GM19438 (cell line): ENCODE data around the gene NXPE3.

Experiments used
- ATAC-seq: cut with Tn5 transposase; IDR thresholded peaks from one replicate; pipeline ENCODE4 v1.9.1; 2021; ENCODE audit warnings: low read depth; ENCODE audit not compliant: unreplicated experiment

The NXPE3 gene

DNA sequence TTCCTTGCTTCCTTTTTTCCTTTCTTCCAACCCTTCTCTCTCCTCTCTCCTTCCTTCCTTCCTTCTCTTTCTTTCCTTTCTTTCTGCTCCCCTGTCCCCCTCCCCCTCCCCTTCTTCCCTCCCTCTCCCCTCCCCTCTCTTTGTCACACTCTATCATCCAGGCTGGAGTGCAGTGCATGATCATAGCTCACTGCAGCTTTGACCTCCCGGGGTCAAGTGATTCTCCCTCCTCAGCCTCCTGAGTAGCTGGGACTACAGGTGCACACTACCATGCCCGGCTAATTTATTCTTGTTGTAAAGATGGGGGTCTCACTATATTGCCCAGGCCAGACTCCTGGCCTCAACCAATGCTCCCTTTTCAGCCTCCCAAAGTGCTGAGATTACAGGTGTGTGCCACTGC lies 89.0 kb downstream of the NXPE3 start:
- no peak for ATAC-seq

DNA sequence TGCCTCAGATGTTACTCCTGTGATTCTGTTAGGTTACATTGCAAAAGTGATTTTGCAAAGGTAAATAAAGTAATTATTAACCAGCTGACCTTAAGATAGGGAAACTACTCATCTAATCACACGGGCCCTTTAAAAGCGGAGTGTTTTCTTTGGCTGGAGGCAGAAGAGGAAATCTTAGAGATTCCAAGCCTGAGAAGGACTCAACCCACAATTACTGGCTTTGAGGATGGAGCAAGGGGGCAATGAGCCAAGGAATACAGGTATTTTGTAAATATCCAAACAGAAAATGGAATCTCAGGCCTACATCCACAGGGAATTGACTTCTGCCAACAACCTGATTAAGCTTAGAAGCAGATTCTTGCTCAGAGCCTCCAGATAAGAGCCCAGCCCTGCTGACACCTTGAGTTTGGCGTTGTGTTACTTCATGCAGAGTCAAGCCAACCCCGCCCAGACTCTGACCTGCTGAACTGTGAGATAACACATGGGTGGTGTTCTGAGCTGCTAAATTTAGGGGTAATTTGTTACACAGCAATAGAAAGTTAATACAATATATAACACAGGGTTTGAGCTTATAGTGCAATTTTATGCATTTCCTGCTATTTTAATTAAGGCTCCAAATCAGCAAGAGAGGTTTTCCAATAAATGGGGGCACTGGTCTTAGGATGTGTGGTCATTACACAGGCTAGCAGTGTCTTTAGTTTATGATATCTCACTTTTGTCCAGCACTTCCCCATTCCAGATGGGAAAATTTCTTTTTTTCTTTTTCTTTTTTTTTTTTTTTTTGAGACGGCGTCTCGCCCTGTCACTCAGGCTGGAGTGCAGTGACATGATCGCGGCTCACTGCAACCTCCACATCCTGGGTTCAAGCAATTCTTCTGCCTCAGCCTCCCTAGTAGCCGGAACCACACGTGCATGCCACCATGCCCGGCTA lies 89.8 kb downstream of the NXPE3 start:
- ATAC-seq = no peak

DNA sequence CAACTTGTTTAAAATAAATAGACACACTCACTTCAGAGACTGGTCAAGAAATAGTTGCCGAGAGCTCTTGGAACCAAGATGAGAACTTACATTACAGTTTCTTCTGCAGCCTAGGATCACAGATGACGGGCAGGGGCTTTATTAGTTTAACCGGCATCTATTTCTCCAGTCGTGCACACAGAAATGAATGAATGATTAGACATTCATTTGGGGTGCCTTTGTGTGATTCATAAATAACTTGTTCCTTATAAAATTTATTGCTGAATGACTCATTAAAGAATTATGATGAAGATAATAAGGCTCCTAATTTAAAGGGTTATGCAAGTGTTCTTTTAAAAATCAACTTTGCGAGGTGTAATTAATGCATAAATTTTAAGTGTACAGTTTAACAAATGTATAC lies 91.1 kb downstream of the NXPE3 start:
- ATAC-seq = no peak

DNA sequence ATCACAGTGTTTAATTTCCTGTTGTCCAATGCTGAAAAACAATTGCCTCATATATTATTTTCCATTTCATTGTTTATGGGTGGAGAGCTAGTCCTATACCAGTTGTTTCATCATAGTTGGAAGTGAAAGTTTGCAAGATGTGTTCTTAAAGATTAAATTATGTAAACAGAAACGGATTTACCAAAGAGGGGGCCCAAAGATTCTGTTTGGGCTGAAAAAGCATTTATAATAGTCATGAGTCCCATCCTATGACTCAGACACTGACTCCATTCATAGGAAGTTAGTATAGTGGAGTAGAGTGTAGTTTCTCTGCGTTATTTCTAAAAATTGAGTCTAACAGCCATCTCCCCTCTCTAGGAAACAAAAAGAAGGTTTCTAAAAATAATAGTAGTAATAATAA lies 94.6 kb downstream of the NXPE3 start:
- no peak for ATAC-seq

DNA sequence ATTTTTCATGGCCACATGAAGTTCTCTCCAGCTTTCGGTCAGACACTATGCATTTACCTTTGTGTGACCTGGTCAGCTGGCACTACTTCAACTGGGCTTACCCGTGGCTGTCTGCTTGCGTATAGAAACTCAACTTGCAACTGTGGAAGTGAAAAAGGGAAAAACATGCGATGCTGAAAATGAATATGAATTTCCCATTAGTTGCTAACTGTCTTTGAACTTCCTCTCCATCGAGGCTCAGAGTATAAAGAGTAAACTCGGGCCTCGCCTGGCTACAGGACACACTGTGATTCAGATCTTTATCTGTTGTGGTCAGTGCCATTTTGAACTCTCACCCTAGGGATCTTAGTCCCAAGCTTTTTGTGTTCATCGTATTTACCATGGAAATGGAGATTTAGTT lies 97.1 kb downstream of the NXPE3 start:
- no peak for ATAC-seq
